GM23338 (cell line): ENCODE measurements around the gene ENPP7. TPM values are rescaled to one million over a fixed set of nuclear protein-coding genes. Genes with fewer than 3 reads are reported as not detected.

Experiments
- ATAC-seq: fragments of 200-7000 bp; cut with Tn5 transposase; 3 replicates; pipeline ENCODE4 v1.9.1; 2020
- DNase-seq: peaks from one replicate; pipeline ENCODE4 v3.0.0-alpha.2; 2015; ENCODE audit warnings: low spot score
- H2AFZ ChIP-seq: fragments of 200-600 bp; sonication (generic); 2 replicates; pipeline ENCODE4 v1.8.0; 2016; ENCODE audit warnings: antibody characterized with exemption, mild to moderate bottlenecking, moderate library complexity
- H3F3A ChIP-seq: fragments of 200-600 bp; sonication (generic); replicated peaks from 2 replicates; pipeline ENCODE4 v1.8.0; 2017; ENCODE audit warnings: antibody characterized with exemption, mixed run types, low read depth
- H3K27ac ChIP-seq: fragments of 200-600 bp; sonication (generic); 2 replicates; pipeline ENCODE4 v1.6.1; 2016; ENCODE audit warnings: low read depth
- H3K27me3 ChIP-seq: fragments of 200-600 bp; sonication (generic); 2 replicates; pipeline ENCODE4 v1.8.0; 2016; ENCODE audit warnings: mild to moderate bottlenecking, mixed run types, moderate library complexity; ENCODE audit not compliant: insufficient read depth
- H3K36me3 ChIP-seq: fragments of 200-600 bp; sonication (generic); 2 replicates; pipeline ENCODE4 v1.8.0; 2016; ENCODE audit warnings: mild to moderate bottlenecking; ENCODE audit not compliant: insufficient read depth
- H3K4me1 ChIP-seq: fragments of 200-600 bp; sonication (generic); 2 replicates; pipeline ENCODE4 v1.8.0; 2016; ENCODE audit warnings: mild to moderate bottlenecking, moderate library complexity; ENCODE audit not compliant: insufficient read depth
- H3K4me2 ChIP-seq: fragments of 200-600 bp; sonication (generic); 2 replicates; pipeline ENCODE4 v1.7.1; 2017; ENCODE audit warnings: mixed run types
- H3K4me3 ChIP-seq: fragments of 200-600 bp; sonication (generic); 2 replicates; pipeline ENCODE4 v1.6.1; 2016; ENCODE audit warnings: mixed run types
- H3K79me2 ChIP-seq: fragments of 200-600 bp; sonication (generic); replicated peaks from 2 replicates; pipeline ENCODE4 v1.8.0; 2017; ENCODE audit warnings: mild to moderate bottlenecking; ENCODE audit not compliant: insufficient read depth
- H3K9me2 ChIP-seq: fragments of 200-600 bp; sonication (generic); 2 replicates; pipeline ENCODE4 v1.8.0; 2017; ENCODE audit not compliant: insufficient read depth
- H4K20me1 ChIP-seq: fragments of 200-600 bp; sonication (generic); replicated peaks from 2 replicates; pipeline ENCODE4 v1.8.0; 2017; ENCODE audit warnings: mild to moderate bottlenecking; ENCODE audit not compliant: insufficient read depth
- H3K27ac Mint-ChIP-seq: 2 replicates; pipeline ENCODE4 v1.8.0; 2020; ENCODE audit warnings: inconsistent platforms, mild to moderate bottlenecking, moderate library complexity, mixed read lengths
- H3K27me3 Mint-ChIP-seq: 3 replicates; pipeline ENCODE4 v1.8.0; 2022; ENCODE audit warnings: low read depth, mild to moderate bottlenecking, moderate library complexity, mixed read lengths, inconsistent platforms; ENCODE audit not compliant: insufficient read depth, poor library complexity
- H3K36me3 Mint-ChIP-seq: 3 replicates; pipeline ENCODE4 v1.8.0; 2021; ENCODE audit warnings: low read depth, mild to moderate bottlenecking, inconsistent platforms, moderate library complexity, mixed read lengths
- H3K4me1 Mint-ChIP-seq: 3 replicates; pipeline ENCODE4 v1.8.0; 2020; ENCODE audit warnings: mild to moderate bottlenecking, inconsistent platforms, mixed read lengths
- H3K4me3 Mint-ChIP-seq: 3 replicates; pipeline ENCODE4 v1.8.0; 2021; ENCODE audit warnings: moderate library complexity, mild to moderate bottlenecking, inconsistent platforms, mixed read lengths
- H3K9me3 Mint-ChIP-seq: 3 replicates; pipeline ENCODE4 v1.8.0; 2020; ENCODE audit warnings: moderate library complexity, mild to moderate bottlenecking, inconsistent platforms, mixed read lengths
- CREB1 ChIP-seq: fragments of 250-450 bp; sonication (Bioruptor Pico); IDR thresholded peaks from 2 replicates; pipeline ENCODE4 v1.5.0; 2020; ENCODE audit warnings: low read depth, mild to moderate bottlenecking, moderate library complexity
- EZH2 ChIP-seq: fragments of 200-600 bp; sonication (generic); IDR thresholded peaks from one replicate; pipeline ENCODE4 v1.8.0; 2017; ENCODE audit warnings: antibody characterized with exemption, mild to moderate bottlenecking, low read depth; ENCODE audit not compliant: unreplicated experiment
- EZH2phosphoT487 ChIP-seq: fragments of 200-600 bp; sonication (generic); IDR thresholded peaks from one replicate; pipeline ENCODE4 v1.8.1; 2018; ENCODE audit warnings: antibody characterized with exemption; ENCODE audit not compliant: unreplicated experiment
- JUNB ChIP-seq: IDR thresholded peaks from one replicate; pipeline ENCODE4 v1.6.1; 2016; ENCODE audit warnings: antibody characterized with exemption; ENCODE audit not compliant: unreplicated experiment
- NANOG ChIP-seq: IDR thresholded peaks from 2 replicates; pipeline ENCODE4 v1.6.1; 2016; ENCODE audit warnings: antibody characterized with exemption, borderline replicate concordance
- POLR2AphosphoS5 ChIP-seq: IDR thresholded peaks from 2 replicates; pipeline ENCODE4 v1.6.1; 2016; ENCODE audit warnings: antibody characterized with exemption, low read depth
- REST ChIP-seq: IDR thresholded peaks from one replicate; pipeline ENCODE4 v1.6.1; 2018; ENCODE audit warnings: antibody characterized with exemption; ENCODE audit not compliant: unreplicated experiment
- STAT1 ChIP-seq: IDR thresholded peaks from one replicate; pipeline ENCODE4 v1.6.1; 2016; ENCODE audit warnings: antibody characterized with exemption; ENCODE audit not compliant: unreplicated experiment
- ZNF114 ChIP-seq: fragments of 250-450 bp; sonication (Bioruptor Pico); IDR thresholded peaks from 2 replicates; pipeline ENCODE4 v1.5.0; 2020; ENCODE audit warnings: mild to moderate bottlenecking, moderate library complexity
- ZNF331 ChIP-seq: fragments of 250-450 bp; sonication (Bioruptor Pico); IDR thresholded peaks from 2 replicates; pipeline ENCODE4 v1.5.0; 2020; ENCODE audit warnings: low read depth, mild to moderate bottlenecking, moderate library complexity
- polyA plus RNA-seq: library from polyadenylated mRNA; unstranded; fragments of >200 nt; fragmentation: Nextera tagmentation; extraction: Ambion mirVana; gene quantifications from 2 replicates; pipeline ENCODE4 v1.2.1, GENCODE V29; 2016
- total RNA-seq: library from RNA; depleted of rRNA; stranded (reverse); fragments of >200 nt; shearing (Covaris generic); gene quantifications from 2 replicates; pipeline ENCODE4 v1.2.3, GENCODE V29; 2014
- TF ChIP-seq, protein P1 (sequence below): IDR thresholded peaks from 2 replicates; pipeline ENCODE4 v1.6.1; 2016; ENCODE audit warnings: antibody characterized with exemption
- TF ChIP-seq, protein P2 (sequence below), 2 experiments: fragments of 200-600 bp in 1 of 2; sonication (generic) in 1 of 2; conservative IDR thresholded peaks; 2 replicates each; pipeline versions ENCODE4 v1.5.1 to v1.6.1; 2016 to 2017; ENCODE audit warnings: antibody characterized with exemption in 2 of 2, low read depth in 2 of 2, mild to moderate bottlenecking in 2 of 2, moderate library complexity in 1 of 2
- TF ChIP-seq, protein P3 (sequence below): fragments of 250-450 bp; sonication (Bioruptor Pico); IDR thresholded peaks from 2 replicates; pipeline ENCODE4 v1.5.0; 2020; ENCODE audit warnings: mild to moderate bottlenecking, moderate library complexity

Gene ENPP7
- total and polyA plus RNA-seq, 2 experiments from 2014 or later: not detected

- Mint-ChIP-seq H3K27ac (no peak overlapping the region), H3K9me3 (no peaks in the 10 kb centered on the region), H3K4me3 (no peak overlapping the region), H3K36me3 (no peaks in the 10 kb centered on the region; the same call in 2 of the 3 replicates), H3K4me1 (peaks cover 13% of the 10 kb centered on the region), H3K27me3 (peaks cover 44% of the 10 kb centered on the region)
- TF ChIP-seq, protein P1, sequence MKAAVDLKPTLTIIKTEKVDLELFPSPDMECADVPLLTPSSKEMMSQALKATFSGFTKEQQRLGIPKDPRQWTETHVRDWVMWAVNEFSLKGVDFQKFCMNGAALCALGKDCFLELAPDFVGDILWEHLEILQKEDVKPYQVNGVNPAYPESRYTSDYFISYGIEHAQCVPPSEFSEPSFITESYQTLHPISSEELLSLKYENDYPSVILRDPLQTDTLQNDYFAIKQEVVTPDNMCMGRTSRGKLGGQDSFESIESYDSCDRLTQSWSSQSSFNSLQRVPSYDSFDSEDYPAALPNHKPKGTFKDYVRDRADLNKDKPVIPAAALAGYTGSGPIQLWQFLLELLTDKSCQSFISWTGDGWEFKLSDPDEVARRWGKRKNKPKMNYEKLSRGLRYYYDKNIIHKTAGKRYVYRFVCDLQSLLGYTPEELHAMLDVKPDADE: no peak
- TF ChIP-seq ZNF114 (CRISPR knock-in tag) (no peak), POLR2AphosphoS5 (no peak), ZNF331 (no peak), JUNB (no peak), EZH2phosphoT487 (no peak), STAT1 (no peak), REST (no peak), CREB1 (CRISPR knock-in tag) (no peak), NANOG (no peak), EZH2 (no peak)
- TF ChIP-seq, protein P2, sequence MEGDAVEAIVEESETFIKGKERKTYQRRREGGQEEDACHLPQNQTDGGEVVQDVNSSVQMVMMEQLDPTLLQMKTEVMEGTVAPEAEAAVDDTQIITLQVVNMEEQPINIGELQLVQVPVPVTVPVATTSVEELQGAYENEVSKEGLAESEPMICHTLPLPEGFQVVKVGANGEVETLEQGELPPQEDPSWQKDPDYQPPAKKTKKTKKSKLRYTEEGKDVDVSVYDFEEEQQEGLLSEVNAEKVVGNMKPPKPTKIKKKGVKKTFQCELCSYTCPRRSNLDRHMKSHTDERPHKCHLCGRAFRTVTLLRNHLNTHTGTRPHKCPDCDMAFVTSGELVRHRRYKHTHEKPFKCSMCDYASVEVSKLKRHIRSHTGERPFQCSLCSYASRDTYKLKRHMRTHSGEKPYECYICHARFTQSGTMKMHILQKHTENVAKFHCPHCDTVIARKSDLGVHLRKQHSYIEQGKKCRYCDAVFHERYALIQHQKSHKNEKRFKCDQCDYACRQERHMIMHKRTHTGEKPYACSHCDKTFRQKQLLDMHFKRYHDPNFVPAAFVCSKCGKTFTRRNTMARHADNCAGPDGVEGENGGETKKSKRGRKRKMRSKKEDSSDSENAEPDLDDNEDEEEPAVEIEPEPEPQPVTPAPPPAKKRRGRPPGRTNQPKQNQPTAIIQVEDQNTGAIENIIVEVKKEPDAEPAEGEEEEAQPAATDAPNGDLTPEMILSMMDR (conservative IDR thresholded peaks at IDR 0.05; ENCODE audit: low read depth in 2 of 2): no peak
- TF ChIP-seq, protein P3, sequence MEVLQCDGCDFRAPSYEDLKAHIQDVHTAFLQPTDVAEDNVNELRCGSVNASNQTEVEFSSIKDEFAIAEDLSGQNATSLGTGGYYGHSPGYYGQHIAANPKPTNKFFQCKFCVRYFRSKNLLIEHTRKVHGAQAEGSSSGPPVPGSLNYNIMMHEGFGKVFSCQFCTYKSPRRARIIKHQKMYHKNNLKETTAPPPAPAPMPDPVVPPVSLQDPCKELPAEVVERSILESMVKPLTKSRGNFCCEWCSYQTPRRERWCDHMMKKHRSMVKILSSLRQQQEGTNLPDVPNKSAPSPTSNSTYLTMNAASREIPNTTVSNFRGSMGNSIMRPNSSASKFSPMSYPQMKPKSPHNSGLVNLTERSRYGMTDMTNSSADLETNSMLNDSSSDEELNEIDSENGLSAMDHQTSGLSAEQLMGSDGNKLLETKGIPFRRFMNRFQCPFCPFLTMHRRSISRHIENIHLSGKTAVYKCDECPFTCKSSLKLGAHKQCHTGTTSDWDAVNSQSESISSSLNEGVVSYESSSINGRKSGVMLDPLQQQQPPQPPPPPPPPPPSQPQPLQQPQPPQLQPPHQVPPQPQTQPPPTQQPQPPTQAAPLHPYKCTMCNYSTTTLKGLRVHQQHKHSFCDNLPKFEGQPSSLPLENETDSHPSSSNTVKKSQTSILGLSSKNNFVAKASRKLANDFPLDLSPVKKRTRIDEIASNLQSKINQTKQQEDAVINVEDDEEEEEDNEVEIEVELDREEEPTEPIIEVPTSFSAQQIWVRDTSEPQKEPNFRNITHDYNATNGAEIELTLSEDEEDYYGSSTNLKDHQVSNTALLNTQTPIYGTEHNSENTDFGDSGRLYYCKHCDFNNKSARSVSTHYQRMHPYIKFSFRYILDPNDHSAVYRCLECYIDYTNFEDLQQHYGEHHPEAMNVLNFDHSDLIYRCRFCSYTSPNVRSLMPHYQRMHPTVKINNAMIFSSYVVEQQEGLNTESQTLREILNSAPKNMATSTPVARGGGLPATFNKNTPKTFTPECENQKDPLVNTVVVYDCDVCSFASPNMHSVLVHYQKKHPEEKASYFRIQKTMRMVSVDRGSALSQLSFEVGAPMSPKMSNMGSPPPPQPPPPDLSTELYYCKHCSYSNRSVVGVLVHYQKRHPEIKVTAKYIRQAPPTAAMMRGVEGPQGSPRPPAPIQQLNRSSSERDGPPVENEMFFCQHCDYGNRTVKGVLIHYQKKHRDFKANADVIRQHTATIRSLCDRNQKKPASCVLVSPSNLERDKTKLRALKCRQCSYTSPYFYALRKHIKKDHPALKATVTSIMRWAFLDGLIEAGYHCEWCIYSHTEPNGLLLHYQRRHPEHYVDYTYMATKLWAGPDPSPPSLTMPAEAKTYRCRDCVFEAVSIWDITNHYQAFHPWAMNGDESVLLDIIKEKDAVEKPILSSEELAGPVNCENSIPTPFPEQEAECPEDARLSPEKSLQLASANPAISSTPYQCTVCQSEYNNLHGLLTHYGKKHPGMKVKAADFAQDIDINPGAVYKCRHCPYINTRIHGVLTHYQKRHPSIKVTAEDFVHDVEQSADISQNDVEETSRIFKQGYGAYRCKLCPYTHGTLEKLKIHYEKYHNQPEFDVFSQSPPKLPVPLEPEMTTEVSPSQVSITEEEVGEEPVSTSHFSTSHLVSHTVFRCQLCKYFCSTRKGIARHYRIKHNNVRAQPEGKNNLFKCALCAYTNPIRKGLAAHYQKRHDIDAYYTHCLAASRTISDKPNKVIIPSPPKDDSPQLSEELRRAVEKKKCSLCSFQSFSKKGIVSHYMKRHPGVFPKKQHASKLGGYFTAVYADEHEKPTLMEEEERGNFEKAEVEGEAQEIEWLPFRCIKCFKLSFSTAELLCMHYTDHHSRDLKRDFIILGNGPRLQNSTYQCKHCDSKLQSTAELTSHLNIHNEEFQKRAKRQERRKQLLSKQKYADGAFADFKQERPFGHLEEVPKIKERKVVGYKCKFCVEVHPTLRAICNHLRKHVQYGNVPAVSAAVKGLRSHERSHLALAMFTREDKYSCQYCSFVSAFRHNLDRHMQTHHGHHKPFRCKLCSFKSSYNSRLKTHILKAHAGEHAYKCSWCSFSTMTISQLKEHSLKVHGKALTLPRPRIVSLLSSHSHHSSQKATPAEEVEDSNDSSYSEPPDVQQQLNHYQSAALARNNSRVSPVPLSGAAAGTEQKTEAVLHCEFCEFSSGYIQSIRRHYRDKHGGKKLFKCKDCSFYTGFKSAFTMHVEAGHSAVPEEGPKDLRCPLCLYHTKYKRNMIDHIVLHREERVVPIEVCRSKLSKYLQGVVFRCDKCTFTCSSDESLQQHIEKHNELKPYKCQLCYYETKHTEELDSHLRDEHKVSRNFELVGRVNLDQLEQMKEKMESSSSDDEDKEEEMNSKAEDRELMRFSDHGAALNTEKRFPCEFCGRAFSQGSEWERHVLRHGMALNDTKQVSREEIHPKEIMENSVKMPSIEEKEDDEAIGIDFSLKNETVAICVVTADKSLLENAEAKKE (CRISPR knock-in tag): no peak
- no peak overlapping the region for H2AFZ ChIP-seq
- no peak overlapping the region for H3K4me2 ChIP-seq
- peaks cover 51% of the 10 kb centered on the region for H3K27me3 ChIP-seq
- DNase-seq (no peak), ATAC-seq (no peak)
- H3K9me2 ChIP-seq: no peaks in the 10 kb centered on the region
- no peaks in the 10 kb centered on the region; the same call in 1 of the 2 replicates for H4K20me1 ChIP-seq
- H3F3A ChIP-seq: peaks cover 9% of the 10 kb centered on the region
- H3K4me1 ChIP-seq: peaks cover 10% of the 10 kb centered on the region
- no peak overlapping the region for H3K4me3 ChIP-seq
- no peak overlapping the region for H3K27ac ChIP-seq
- no peaks in the 10 kb centered on the region for H3K36me3 ChIP-seq
- H3K79me2 ChIP-seq: no peaks in the 10 kb centered on the region
Measured at GRCh38 chr17:79750650-79751545, 20.2 kb downstream of the ENPP7 start.
